Measurements from ENCODE around the gene ZNF32.
A peak's percentile ranks its signal among the peaks of the same experiment; 100 is the strongest.

GRCh38 chr10:43606323-43607198 is 42.1 kb downstream of the ZNF32 start, which contains the start of gene ZNF485:
- TF ChIP-seq, protein P1, sequence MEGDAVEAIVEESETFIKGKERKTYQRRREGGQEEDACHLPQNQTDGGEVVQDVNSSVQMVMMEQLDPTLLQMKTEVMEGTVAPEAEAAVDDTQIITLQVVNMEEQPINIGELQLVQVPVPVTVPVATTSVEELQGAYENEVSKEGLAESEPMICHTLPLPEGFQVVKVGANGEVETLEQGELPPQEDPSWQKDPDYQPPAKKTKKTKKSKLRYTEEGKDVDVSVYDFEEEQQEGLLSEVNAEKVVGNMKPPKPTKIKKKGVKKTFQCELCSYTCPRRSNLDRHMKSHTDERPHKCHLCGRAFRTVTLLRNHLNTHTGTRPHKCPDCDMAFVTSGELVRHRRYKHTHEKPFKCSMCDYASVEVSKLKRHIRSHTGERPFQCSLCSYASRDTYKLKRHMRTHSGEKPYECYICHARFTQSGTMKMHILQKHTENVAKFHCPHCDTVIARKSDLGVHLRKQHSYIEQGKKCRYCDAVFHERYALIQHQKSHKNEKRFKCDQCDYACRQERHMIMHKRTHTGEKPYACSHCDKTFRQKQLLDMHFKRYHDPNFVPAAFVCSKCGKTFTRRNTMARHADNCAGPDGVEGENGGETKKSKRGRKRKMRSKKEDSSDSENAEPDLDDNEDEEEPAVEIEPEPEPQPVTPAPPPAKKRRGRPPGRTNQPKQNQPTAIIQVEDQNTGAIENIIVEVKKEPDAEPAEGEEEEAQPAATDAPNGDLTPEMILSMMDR (IDR thresholded peaks at IDR 0.05; ENCODE audit: control extremely low read depth in 1 of 3, insufficient read depth in 1 of 3, low read depth in 1 of 3, low read length in 3 of 3): no peak
- TF ChIP-seq POLR2A (IDR thresholded peaks at IDR 0.05; ENCODE audit: control extremely low read depth in 1 of 2, low read depth in 2 of 2, low read length in 2 of 2): peak in 1 of 2 experiments; percentile 75; a peak in 2 of 3 replicates
- no peak for TF ChIP-seq ATF2 (IDR thresholded peaks at IDR 0.05; ENCODE audit: low read length)
- TF ChIP-seq TBP (IDR thresholded peaks at IDR 0.05; ENCODE audit: low read depth, low read length): peak; percentile 67
- TF ChIP-seq CREB1 (IDR thresholded peaks at IDR 0.05): no peak
- no peak for TF ChIP-seq JUN (IDR thresholded peaks at IDR 0.05; ENCODE audit: low read depth, low read length)
- no peak for TF ChIP-seq USF2 (IDR thresholded peaks at IDR 0.05; ENCODE audit: low read length)
- TF ChIP-seq NANOG (IDR thresholded peaks at IDR 0.05; ENCODE audit: insufficient read depth, low read depth, low read length, poor library complexity, severe bottlenecking): no peak
- no peak for TF ChIP-seq SP1 (IDR thresholded peaks at IDR 0.05; ENCODE audit: low read depth, low read length)
- no peak for TF ChIP-seq EZH2 (IDR thresholded peaks at IDR 0.05; ENCODE audit: low read depth, low read length, severe bottlenecking)
- TF ChIP-seq SP4 (IDR thresholded peaks at IDR 0.05; ENCODE audit: low read length): no peak
